GM12878 (cell line): ENCODE data around the gene NINJ1. TPM values are rescaled to one million over a fixed set of nuclear protein-coding genes. Genes with fewer than 3 reads are reported as not detected.

Experiments used
- ATF7 ChIP-seq: fragments of 450-650 bp; IDR thresholded peaks from 2 replicates; pipeline ENCODE4 v1.6.1; 2016; ENCODE audit warnings: low read depth, mild to moderate bottlenecking
- E2F4 ChIP-seq: IDR thresholded peaks from 2 replicates; pipeline ENCODE4 v1.6.1; 2012; ENCODE audit warnings: low read depth, low read length, improper control_type of control experiment
- ETV6 ChIP-seq, 2 experiments: fragments of 450-650 bp in 1 of 2; IDR thresholded peaks in 1 of 2; conservative IDR thresholded peaks in 1 of 2; 2 replicates each; pipeline ENCODE4 v1.6.1; 2014; ENCODE audit warnings: antibody characterized with exemption in 1 of 2, borderline replicate concordance in 1 of 2, low read depth in 1 of 2, mild to moderate bottlenecking in 1 of 2, moderate library complexity in 1 of 2
- HDAC6 ChIP-seq: fragments of 200-600 bp; sonication (generic); IDR thresholded peaks from one replicate; pipeline ENCODE4 v1.8.0; 2017; ENCODE audit warnings: antibody characterized with exemption; ENCODE audit not compliant: unreplicated experiment
- IKZF1 ChIP-seq: fragments of 450-650 bp; conservative IDR thresholded peaks from 2 replicates; pipeline ENCODE4 v1.6.1; 2017; ENCODE audit warnings: antibody characterized with exemption, mild to moderate bottlenecking
- IKZF2 ChIP-seq, 2 experiments: fragments of 450-650 bp; IDR thresholded peaks; 2 replicates each; pipeline ENCODE4 v1.6.1; 2017; ENCODE audit warnings: mild to moderate bottlenecking in 2 of 2, moderate library complexity in 2 of 2
- MAX ChIP-seq: IDR thresholded peaks from 2 replicates; pipeline ENCODE4 v1.6.1; 2012; ENCODE audit warnings: low read depth, low read length, improper control_type of control experiment
- MEF2B ChIP-seq: fragments of 450-650 bp; IDR thresholded peaks from 2 replicates; pipeline ENCODE4 v1.6.1; 2018; ENCODE audit warnings: mild to moderate bottlenecking, moderate library complexity; ENCODE audit not compliant: partially characterized antibody, poor library complexity, severe bottlenecking
- NFXL1 ChIP-seq: fragments of 450-650 bp; IDR thresholded peaks from 2 replicates; pipeline ENCODE4 v1.6.1; 2017; ENCODE audit warnings: antibody characterized with exemption, mild to moderate bottlenecking, borderline replicate concordance
- POLR2AphosphoS2 ChIP-seq: IDR thresholded peaks from 2 replicates; pipeline ENCODE4 v1.6.1; 2011; ENCODE audit warnings: low read depth, mild to moderate bottlenecking, low read length, improper control_type of control experiment, moderate library complexity
- SMC3 ChIP-seq: IDR thresholded peaks from 2 replicates; pipeline ENCODE4 v1.6.1; 2011; ENCODE audit warnings: low read length, improper control_type of control experiment, borderline replicate concordance
- STAT1 ChIP-seq: fragments of 450-650 bp; conservative IDR thresholded peaks from 2 replicates; pipeline ENCODE4 v1.6.1; 2014; ENCODE audit warnings: antibody characterized with exemption, mild to moderate bottlenecking
- TCF7 ChIP-seq: IDR thresholded peaks from 2 replicates; pipeline ENCODE4 v1.6.1; 2014; ENCODE audit warnings: antibody characterized with exemption, borderline replicate concordance
- ZNF384 ChIP-seq: IDR thresholded peaks from 2 replicates; pipeline ENCODE4 v1.6.1; 2012; ENCODE audit warnings: low read depth, mild to moderate bottlenecking, low read length, improper control_type of control experiment, borderline replicate concordance
- polyA plus RNA-seq, 11 experiments: library from polyadenylated mRNA; depleted of rRNA in 4 of 11; unstranded in 6 of 11; stranded (reverse) in 5 of 11; fragments of >200 nt; fragmentation: Nextera tagmentation in 4 of 11; fragmentation: Illumina TruSeq in 1 of 11; extraction: Ambion mirVana in 4 of 11; extraction: Trizol in 1 of 11; gene quantifications; 1 replicate in 1 of 11; 2 replicates in 10 of 11; pipeline versions ENCODE4 v1.2.1 to v1.2.3, GENCODE V29; 2011 to 2016; ENCODE audit warnings: inconsistent platforms in 2 of 11, missing spikeins in 2 of 11, low read depth in 1 of 11
- total RNA-seq, 4 experiments: library from RNA; depleted of rRNA in 3 of 4; stranded (reverse); fragments of >200 nt in 3 of 4; fragmentation: Illumina TruSeq in 1 of 4; extraction: Trizol in 1 of 4; gene quantifications; 2 replicates each; pipeline versions ENCODE4 v1.2.1 to v1.2.3, GENCODE V29; 2013 to 2021
- TF ChIP-seq, protein P1 (sequence below): IDR thresholded peaks from 2 replicates; pipeline ENCODE4 v1.6.1; 2012; ENCODE audit warnings: improper control_type of control experiment, low read depth, low read length; ENCODE audit not compliant: insufficient replicate concordance
- TF ChIP-seq, protein P2 (sequence below): fragments of 450-650 bp; IDR thresholded peaks from 2 replicates; pipeline ENCODE4 v1.6.1; 2017; ENCODE audit warnings: mild to moderate bottlenecking, moderate library complexity
- TF ChIP-seq, protein P3 (sequence below), 3 experiments: IDR thresholded peaks in 2 of 3; conservative IDR thresholded peaks in 1 of 3; 2 replicates each; pipeline ENCODE4 v1.5.1; 2011; ENCODE audit warnings: low read depth in 3 of 3, low read length in 3 of 3, mild to moderate bottlenecking in 3 of 3, control low read depth in 2 of 3, moderate library complexity in 2 of 3, inconsistent platforms in 1 of 3, mixed read lengths in 1 of 3; ENCODE audit not compliant: control insufficient read depth in 2 of 3, insufficient read depth in 1 of 3; ENCODE audit errors: extremely low read depth in 1 of 3

The NINJ1 gene
- total and polyA plus RNA-seq, 10 of the 15 experiments (the other 5 are each of a cell fraction or from before 2014, with no cell fraction given), result 0.64 to 33.5 (median 17.1) TPM

GRCh38 chr9:93133681-93134014, 403 bp downstream of the NINJ1 start (continued):
- TF ChIP-seq, protein P1, sequence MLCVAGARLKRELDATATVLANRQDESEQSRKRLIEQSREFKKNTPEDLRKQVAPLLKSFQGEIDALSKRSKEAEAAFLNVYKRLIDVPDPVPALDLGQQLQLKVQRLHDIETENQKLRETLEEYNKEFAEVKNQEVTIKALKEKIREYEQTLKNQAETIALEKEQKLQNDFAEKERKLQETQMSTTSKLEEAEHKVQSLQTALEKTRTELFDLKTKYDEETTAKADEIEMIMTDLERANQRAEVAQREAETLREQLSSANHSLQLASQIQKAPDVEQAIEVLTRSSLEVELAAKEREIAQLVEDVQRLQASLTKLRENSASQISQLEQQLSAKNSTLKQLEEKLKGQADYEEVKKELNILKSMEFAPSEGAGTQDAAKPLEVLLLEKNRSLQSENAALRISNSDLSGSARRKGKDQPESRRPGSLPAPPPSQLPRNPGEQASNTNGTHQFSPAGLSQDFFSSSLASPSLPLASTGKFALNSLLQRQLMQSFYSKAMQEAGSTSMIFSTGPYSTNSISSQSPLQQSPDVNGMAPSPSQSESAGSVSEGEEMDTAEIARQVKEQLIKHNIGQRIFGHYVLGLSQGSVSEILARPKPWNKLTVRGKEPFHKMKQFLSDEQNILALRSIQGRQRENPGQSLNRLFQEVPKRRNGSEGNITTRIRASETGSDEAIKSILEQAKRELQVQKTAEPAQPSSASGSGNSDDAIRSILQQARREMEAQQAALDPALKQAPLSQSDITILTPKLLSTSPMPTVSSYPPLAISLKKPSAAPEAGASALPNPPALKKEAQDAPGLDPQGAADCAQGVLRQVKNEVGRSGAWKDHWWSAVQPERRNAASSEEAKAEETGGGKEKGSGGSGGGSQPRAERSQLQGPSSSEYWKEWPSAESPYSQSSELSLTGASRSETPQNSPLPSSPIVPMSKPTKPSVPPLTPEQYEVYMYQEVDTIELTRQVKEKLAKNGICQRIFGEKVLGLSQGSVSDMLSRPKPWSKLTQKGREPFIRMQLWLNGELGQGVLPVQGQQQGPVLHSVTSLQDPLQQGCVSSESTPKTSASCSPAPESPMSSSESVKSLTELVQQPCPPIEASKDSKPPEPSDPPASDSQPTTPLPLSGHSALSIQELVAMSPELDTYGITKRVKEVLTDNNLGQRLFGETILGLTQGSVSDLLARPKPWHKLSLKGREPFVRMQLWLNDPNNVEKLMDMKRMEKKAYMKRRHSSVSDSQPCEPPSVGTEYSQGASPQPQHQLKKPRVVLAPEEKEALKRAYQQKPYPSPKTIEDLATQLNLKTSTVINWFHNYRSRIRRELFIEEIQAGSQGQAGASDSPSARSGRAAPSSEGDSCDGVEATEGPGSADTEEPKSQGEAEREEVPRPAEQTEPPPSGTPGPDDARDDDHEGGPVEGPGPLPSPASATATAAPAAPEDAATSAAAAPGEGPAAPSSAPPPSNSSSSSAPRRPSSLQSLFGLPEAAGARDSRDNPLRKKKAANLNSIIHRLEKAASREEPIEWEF, result no peak
- peak; percentile 53; the same call in 1 of the 2 replicates for TF ChIP-seq POLR2AphosphoS2
- TF ChIP-seq E2F4, result no peak
- peak; percentile 11 for TF ChIP-seq MEF2B
- no peak for TF ChIP-seq HDAC6
- no peak for TF ChIP-seq NFXL1
- TF ChIP-seq, protein P2, sequence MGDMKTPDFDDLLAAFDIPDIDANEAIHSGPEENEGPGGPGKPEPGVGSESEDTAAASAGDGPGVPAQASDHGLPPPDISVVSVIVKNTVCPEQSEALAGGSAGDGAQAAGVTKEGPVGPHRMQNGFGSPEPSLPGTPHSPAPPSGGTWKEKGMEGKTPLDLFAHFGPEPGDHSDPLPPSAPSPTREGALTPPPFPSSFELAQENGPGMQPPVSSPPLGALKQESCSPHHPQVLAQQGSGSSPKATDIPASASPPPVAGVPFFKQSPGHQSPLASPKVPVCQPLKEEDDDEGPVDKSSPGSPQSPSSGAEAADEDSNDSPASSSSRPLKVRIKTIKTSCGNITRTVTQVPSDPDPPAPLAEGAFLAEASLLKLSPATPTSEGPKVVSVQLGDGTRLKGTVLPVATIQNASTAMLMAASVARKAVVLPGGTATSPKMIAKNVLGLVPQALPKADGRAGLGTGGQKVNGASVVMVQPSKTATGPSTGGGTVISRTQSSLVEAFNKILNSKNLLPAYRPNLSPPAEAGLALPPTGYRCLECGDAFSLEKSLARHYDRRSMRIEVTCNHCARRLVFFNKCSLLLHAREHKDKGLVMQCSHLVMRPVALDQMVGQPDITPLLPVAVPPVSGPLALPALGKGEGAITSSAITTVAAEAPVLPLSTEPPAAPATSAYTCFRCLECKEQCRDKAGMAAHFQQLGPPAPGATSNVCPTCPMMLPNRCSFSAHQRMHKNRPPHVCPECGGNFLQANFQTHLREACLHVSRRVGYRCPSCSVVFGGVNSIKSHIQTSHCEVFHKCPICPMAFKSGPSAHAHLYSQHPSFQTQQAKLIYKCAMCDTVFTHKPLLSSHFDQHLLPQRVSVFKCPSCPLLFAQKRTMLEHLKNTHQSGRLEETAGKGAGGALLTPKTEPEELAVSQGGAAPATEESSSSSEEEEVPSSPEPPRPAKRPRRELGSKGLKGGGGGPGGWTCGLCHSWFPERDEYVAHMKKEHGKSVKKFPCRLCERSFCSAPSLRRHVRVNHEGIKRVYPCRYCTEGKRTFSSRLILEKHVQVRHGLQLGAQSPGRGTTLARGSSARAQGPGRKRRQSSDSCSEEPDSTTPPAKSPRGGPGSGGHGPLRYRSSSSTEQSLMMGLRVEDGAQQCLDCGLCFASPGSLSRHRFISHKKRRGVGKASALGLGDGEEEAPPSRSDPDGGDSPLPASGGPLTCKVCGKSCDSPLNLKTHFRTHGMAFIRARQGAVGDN, result 0 out of 2 replicates have a peak, but pooled peaks have one; percentile 38
- no peak for TF ChIP-seq MAX
- no peak for TF ChIP-seq ETV6 (conservative IDR thresholded peaks at IDR 0.05 in 1 of 2, IDR thresholded peaks at IDR 0.05 in 1 of 2; ENCODE audit: borderline replicate concordance in 1 of 2, low read depth in 1 of 2)
- 0 out of 4 replicates have a peak, but pooled peaks of 1 of the 2 experiments have one; percentile 5 for TF ChIP-seq IKZF2 (IDR thresholded peaks at IDR 0.05)
- TF ChIP-seq TCF7, result no peak
- TF ChIP-seq SMC3, result no peak
- TF ChIP-seq, protein P3, sequence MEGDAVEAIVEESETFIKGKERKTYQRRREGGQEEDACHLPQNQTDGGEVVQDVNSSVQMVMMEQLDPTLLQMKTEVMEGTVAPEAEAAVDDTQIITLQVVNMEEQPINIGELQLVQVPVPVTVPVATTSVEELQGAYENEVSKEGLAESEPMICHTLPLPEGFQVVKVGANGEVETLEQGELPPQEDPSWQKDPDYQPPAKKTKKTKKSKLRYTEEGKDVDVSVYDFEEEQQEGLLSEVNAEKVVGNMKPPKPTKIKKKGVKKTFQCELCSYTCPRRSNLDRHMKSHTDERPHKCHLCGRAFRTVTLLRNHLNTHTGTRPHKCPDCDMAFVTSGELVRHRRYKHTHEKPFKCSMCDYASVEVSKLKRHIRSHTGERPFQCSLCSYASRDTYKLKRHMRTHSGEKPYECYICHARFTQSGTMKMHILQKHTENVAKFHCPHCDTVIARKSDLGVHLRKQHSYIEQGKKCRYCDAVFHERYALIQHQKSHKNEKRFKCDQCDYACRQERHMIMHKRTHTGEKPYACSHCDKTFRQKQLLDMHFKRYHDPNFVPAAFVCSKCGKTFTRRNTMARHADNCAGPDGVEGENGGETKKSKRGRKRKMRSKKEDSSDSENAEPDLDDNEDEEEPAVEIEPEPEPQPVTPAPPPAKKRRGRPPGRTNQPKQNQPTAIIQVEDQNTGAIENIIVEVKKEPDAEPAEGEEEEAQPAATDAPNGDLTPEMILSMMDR (IDR thresholded peaks at IDR 0.05 in 2 of 3, conservative IDR thresholded peaks at IDR 0.05 in 1 of 3; ENCODE audit: control insufficient read depth in 2 of 3, extremely low read depth in 1 of 3, insufficient read depth in 1 of 3, low read depth in 3 of 3, low read length in 3 of 3), result no peak
- TF ChIP-seq IKZF1, result peak; percentile 1; the same call in 1 of the 2 replicates
- no peak for TF ChIP-seq ATF7
- TF ChIP-seq ZNF384, result no peak
- TF ChIP-seq STAT1, result no peak
